Stimulated activated CD4-positive, alpha-beta T cell treated with anti-CD3 and anti-CD28 coated beads, TNF-alpha, amount 100 ng/mL, for 4 hours (primary cell): ENCODE measurements around the gene KCNQ4.

Source experiments
- DNase-seq, 3 experiments: peaks; one replicate each; pipeline ENCODE4 v3.0.0-alpha.2; 2020; ENCODE audit warnings: low read depth in 3 of 3

The KCNQ4 gene

GRCh38 chr1:40861224-40862003 lies 77.8 kb downstream of the KCNQ4 start:
- peak in 1 of 3 experiments; percentile 21 for DNase-seq

DNA sequence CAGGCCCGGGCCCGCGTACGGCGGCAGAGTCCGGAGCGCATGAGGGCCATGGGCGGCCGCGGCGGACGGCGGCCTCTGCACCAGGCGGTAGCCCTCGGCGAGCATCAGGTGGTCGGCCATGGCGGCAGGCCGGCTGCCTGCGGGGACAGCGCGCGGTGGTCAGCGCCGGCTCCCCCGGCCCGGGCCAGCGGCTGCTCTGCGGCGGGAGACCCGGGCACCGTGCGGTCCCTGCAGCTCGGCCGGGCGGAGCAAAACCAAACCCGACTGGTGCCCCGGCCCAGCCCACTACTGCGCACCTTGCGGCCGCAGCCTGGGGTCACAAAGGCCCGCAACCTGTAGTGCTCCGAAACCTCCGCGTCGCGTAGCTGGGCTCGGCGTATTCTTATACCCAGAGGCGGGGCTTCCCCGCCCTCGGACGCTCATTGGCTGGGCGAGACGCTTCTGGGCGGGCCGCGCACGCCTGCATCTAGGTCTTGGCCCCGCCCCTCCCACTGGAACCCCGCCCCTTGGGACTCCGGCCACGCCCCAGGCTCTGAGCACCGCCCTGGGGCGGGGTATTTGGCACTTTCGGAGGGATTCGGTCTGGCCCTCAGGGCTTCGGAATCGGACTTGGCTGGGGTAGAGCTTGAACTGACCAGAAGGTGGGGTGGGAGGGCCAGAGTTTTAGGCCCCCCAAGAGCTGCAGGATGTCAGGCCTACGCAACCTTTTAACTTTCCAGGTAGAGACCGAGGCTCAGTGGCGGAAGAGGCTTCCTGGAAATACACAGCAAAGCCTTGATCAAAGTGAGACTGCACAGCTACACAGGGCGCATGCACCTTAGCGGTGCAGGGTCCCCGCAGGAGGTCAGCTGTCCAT lies 78.6 kb downstream of the KCNQ4 start, which contains the start of gene CITED4:
Gene CITED4 (minus strand): TSS at position 356 of the 856 bp plus-strand sequence. CDS start 236 bp downstream, at position 120.
- DNase-seq, result peak; percentile 86 to 95 (median 94)

DNA sequence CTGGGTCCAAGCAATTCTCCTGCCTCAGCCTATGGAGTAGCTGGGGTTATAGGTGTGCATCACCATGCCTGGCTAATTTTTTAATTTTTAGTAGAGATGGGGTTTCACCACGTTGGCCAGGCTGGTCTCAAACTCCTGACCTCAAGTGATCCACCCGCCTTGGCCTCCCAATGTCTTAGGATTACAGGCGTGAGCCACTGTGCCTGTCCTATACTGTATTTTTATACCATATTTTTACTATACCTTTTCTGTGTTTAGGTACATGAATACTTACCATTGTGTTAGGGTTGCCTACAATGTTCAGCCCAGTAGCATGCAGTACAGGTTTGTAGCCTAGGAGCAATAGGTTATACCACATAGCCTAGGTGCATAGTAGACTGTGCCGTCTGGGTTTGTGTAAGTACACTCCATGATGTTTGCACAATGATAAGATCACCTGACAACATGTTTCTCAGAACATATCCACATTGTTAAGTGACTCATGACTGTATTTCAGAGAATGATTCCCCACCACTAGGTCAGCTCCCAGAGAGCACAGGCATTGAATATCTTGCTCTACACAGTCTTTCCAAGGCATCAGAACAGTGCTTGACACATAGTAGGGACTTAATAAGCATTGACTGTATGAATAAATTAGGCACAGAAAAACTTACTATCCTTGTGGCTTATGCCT lies 84.6 kb downstream of the KCNQ4 start:
- no peak for DNase-seq

GRCh38 chr1:40870135-40870728 lies 86.6 kb downstream of the KCNQ4 start:
- DNase-seq, result no peak

- no peak for DNase-seq
Observed at GRCh38 chr1:40872276-40872675, 88.7 kb downstream of the KCNQ4 start.

- no peak for DNase-seq
Observed at GRCh38 chr1:40873863-40874472, 90.4 kb downstream of the KCNQ4 start.

- no peak for DNase-seq
Observed at GRCh38 chr1:40876436-40876761, 92.8 kb downstream of the KCNQ4 start.

GRCh38 chr1:40876891-40877290 lies 93.3 kb downstream of the KCNQ4 start:
- DNase-seq, result no peak

GRCh38 chr1:40877698-40878097 lies 94.1 kb downstream of the KCNQ4 start:
- DNase-seq, result peak in 1 of 3 experiments; percentile 18

GRCh38 chr1:40878906-40879305 lies 95.3 kb downstream of the KCNQ4 start:
- no peak for DNase-seq

- no peak for DNase-seq
Observed at GRCh38 chr1:40879482-40880175, 96.0 kb downstream of the KCNQ4 start.

DNA sequence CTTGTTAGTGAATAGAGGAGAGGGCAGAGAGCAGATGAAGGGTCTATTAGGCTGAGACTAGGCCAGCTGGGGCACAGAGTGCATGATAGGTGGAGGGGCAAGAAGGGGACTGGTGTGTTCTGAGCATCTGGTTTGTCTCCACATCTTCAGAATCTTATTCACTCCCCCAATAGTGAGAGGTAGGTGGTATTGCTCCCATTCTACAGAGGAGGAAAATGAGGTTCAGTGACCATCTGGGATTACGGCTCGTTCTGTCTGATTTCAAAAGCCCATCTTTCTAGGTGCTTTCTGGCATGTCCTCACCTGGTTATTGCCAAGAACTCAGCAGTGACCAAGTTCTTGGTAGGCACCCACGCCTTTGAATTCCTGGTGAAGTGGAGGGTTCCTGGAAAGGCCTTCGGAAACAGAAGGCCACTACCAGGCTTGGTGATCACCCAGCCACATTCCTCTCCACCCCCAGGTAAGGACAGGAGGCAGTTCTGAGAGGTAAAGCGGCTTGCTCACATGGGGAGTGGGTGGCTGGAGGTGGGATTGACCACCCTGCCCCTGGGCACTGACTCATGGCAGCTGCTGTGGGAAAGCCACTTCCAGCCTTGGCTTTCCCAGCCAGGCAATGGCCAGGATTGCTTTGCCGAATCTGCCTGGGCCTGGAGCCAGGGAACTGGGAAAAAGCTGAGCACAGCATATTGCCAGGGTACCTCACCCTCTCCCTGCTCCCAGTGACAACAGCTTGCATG lies 97.4 kb downstream of the KCNQ4 start:
- no peak for DNase-seq

GRCh38 chr1:40884055-40884795 lies 100.6 kb downstream of the KCNQ4 start:
- DNase-seq, result no peak

DNA sequence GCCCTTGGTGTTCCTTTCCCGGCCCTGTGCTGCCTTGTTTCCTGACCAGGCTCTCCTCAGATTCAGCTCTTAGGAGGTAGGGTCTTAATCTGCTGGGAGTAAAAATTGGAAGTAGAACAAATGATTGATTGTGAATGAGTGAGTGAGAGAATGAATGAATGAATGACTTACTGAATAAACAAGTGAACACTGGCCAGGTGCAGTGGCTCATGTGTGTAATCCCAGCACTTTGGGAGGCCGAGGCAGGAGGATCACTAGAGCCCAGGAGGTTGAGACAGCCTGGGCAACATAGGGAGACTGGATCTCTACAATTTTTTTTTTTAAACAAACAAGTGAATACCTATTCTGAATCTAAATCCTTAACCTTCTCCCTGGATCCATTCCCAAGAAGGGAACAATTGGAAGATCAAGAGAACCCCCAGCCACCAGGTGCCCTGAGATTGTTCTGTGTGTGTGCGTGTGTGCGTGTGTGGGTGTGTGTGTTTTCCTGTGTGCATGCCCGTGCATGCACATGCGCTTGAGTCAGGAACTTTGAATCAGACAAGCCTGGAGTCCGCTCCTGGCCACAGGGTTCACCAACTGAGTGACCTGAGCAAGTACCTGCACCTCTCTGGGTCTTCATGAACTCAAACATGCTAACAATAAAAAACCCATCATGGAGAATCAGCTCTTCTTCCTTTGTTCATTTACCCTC lies 102.9 kb downstream of the KCNQ4 start:
- no peak for DNase-seq

GRCh38 chr1:40887012-40887378 lies 103.4 kb downstream of the KCNQ4 start:
- DNase-seq, result no peak

- DNase-seq, result no peak
Observed at GRCh38 chr1:40887652-40888051, 104.1 kb downstream of the KCNQ4 start.
